CD4-positive, alpha-beta memory T cell (primary cell): ENCODE measurements around the gene PHF13. TPM values are rescaled to one million over a fixed set of nuclear protein-coding genes. Genes with fewer than 3 reads are reported as not detected.

Experiments used
- CTCF ChIA-PET: fragments of 350-600 bp; sonication (Branson Sonifier 250); formaldehyde crosslinking; loops from one replicate; lab custom pipeline; 2021; ENCODE audit warnings: inconsistent platforms; ENCODE audit not compliant: partially characterized antibody; lab: Charles Lee
- POLR2A ChIA-PET: fragments of 350-600 bp; sonication (Branson Sonifier 250); formaldehyde crosslinking; loops from one replicate; lab custom pipeline; 2021; ENCODE audit not compliant: partially characterized antibody; lab: Charles Lee
- DNase-seq, 5 donors: peaks; one replicate each; pipeline versions ENCODE4 v3.0.0 to v3.0.0-alpha.2; 2020 to 2022; ENCODE audit warnings: mixed read lengths in 1 of 5
- H3K27ac ChIP-seq: one replicate; pipeline ENCODE4 v1.7.0; 2013; ENCODE audit warnings: low read depth, low read length
- H3K27me3 ChIP-seq: 2 replicates; pipeline ENCODE4 v1.7.0; 2013; ENCODE audit warnings: mild to moderate bottlenecking, low read length, moderate library complexity; ENCODE audit not compliant: insufficient read depth
- H3K36me3 ChIP-seq: 2 replicates; pipeline ENCODE4 v1.7.0; 2013; ENCODE audit warnings: mild to moderate bottlenecking, low read length, moderate library complexity; ENCODE audit not compliant: insufficient read depth
- H3K4me1 ChIP-seq: 2 replicates; pipeline ENCODE4 v1.7.0; 2013; ENCODE audit warnings: mild to moderate bottlenecking, low read length, moderate library complexity; ENCODE audit not compliant: insufficient read depth
- H3K4me3 ChIP-seq, 2 donors: one replicate each; pipeline ENCODE4 v1.7.0; 2013; ENCODE audit warnings: low read length in 2 of 2, mild to moderate bottlenecking in 1 of 2
- H3K9me3 ChIP-seq, 2 donors: one replicate each; pipeline ENCODE4 v1.7.0; 2013; ENCODE audit warnings: low read length in 2 of 2, control low read depth in 1 of 2; ENCODE audit not compliant: control insufficient read depth in 1 of 2
- H3K27ac Mint-ChIP-seq, 7 donors: one replicate each; pipeline ENCODE4 v1.8.0; 2020 to 2021; ENCODE audit warnings: mixed read lengths in 7 of 7, mild to moderate bottlenecking in 6 of 7, inconsistent platforms in 3 of 7, moderate library complexity in 3 of 7
- H3K27me3 Mint-ChIP-seq, 2 donors: one replicate each; pipeline ENCODE4 v1.8.0; 2020 to 2021; ENCODE audit warnings: mixed read lengths in 2 of 2
- H3K36me3 Mint-ChIP-seq, 2 donors: one replicate each; pipeline ENCODE4 v1.8.0; 2020 to 2021; ENCODE audit warnings: mixed read lengths in 2 of 2, inconsistent platforms in 1 of 2, mild to moderate bottlenecking in 1 of 2
- H3K4me1 Mint-ChIP-seq, 4 donors: one replicate each; pipeline ENCODE4 v1.8.0; 2020 to 2021; ENCODE audit warnings: mixed read lengths in 4 of 4, mild to moderate bottlenecking in 1 of 4
- H3K4me3 Mint-ChIP-seq, 8 donors: one replicate each; pipeline ENCODE4 v1.8.0; 2020 to 2021; ENCODE audit warnings: mixed read lengths in 8 of 8, mild to moderate bottlenecking in 7 of 8, moderate library complexity in 6 of 8, inconsistent platforms in 3 of 8
- H3K9me3 Mint-ChIP-seq, 8 donors: one replicate each; pipeline ENCODE4 v1.8.0; 2020 to 2021; ENCODE audit warnings: mixed read lengths in 8 of 8, mild to moderate bottlenecking in 5 of 8, inconsistent platforms in 3 of 8, moderate library complexity in 1 of 8
- intact Hi-C: fragments of 100-400 bp; cut with micrococcal nuclease; formaldehyde crosslinking; loops from one replicate; pipeline ENCODE4 v1.15.1; 2023
- polyA plus RNA-seq, 2 donors: library from polyadenylated mRNA; unstranded; fragments of 300-500 nt; fragmentation: Illumina TruSeq; gene quantifications; one replicate each; pipeline ENCODE4 v1.2.3, GENCODE V29; 2021
- total RNA-seq, 2 experiments: library from RNA; stranded (reverse); gene quantifications; one replicate each; pipeline ENCODE4 v1.2.3, GENCODE V29; 2021

Gene PHF13
- total and polyA plus RNA-seq, 4 experiments from 2014 or later: 2.1 to 14.7 (median 10.0) TPM

DNA sequence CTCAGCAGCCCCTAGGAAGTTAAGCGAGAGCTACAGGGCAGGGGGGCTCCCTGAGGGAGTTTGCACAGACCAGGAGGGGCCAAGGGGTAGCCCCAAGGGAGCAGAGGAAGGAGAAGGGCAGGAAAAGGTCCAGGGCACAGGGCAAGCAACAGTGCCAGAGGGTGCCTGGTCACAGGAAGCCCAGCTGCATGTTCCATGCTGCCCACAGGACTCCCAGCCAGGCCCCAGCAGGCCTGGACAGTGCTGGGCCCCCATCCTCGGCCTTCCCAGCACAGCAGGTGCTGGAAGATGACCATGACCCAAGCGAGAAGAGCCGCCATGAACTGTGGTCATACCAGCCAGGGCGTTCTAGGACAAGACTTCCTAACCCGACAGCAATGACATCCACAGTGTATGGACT, 21.9 kb upstream of the PHF13 start:
- Mint-ChIP-seq H3K27ac (peak overlapping the region in 2 of 7 donors; percentile 31 to 36), H3K27me3 (no peaks in the 10 kb centered on the region), H3K36me3 (peaks cover 22 to 54% of the 10 kb centered on the region in 2 donors), H3K4me3 (peak overlapping the region in 1 of 8 donors; percentile 16), H3K4me1 (peaks cover 10 to 49% (median 28%) of the 10 kb centered on the region in 4 donors), H3K9me3 (no peaks in the 10 kb centered on the region)
- intact Hi-C loops: no loop called here
- Histone ChIP-seq H3K27ac (no peak overlapping the region), H3K4me3 (no peak overlapping the region), H3K4me1 (peaks cover 30% of the 10 kb centered on the region), H3K9me3 (no peaks in the 10 kb centered on the region), H3K36me3 (peaks cover 64% of the 10 kb centered on the region), H3K27me3 (no peaks in the 10 kb centered on the region)
- DNase-seq: no peak
- POLR2A ChIA-PET: interaction anchor here (0.8 to 4.7 kb wide), 4 partner anchors 10 to 132 kb away, joined by 3 to 29 read pairs (median 7); partner anchors contain the start of genes KLHL21, NOL9 and ZBTB48
- CTCF ChIA-PET: no interaction called here

DNA sequence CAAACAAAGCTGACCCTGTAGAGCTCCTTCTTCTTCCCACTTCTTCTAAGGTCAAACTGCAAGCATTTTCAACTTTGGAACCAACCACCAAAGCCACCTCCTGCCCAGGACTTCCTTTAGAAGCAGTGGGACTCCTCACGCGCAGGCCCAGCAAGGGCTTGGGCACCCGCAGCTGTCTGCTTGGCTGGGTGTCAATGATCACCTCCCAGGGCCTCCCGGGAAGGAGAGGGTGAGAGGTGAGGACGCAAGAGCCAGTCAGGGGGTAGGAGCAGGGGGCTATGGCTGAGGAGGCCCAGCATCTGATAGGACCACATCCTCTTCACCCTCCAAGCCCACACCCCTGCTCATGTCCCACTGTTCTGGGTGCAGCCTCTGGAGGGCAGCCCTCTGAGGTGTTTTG, 21.1 kb upstream of the PHF13 start:
- Histone ChIP-seq H3K4me1 (peaks cover 38% of the 10 kb centered on the region), H3K27ac (no peak overlapping the region), H3K36me3 (peaks cover 68% of the 10 kb centered on the region), H3K4me3 (no peak overlapping the region), H3K27me3 (no peaks in the 10 kb centered on the region), H3K9me3 (no peaks in the 10 kb centered on the region)
- Mint-ChIP-seq H3K27ac (no peak overlapping the region), H3K4me3 (no peak overlapping the region), H3K36me3 (peaks cover 27 to 59% of the 10 kb centered on the region in 2 donors), H3K9me3 (no peaks in the 10 kb centered on the region), H3K27me3 (no peaks in the 10 kb centered on the region), H3K4me1 (peaks cover 12 to 50% (median 32%) of the 10 kb centered on the region in 4 donors)
- ChIA-PET POLR2A (interaction anchor here (0.7 to 4.7 kb wide), 3 partner anchors 9 to 12 kb away, joined by 3 to 29 read pairs (median 10); partner anchors contain the start of genes KLHL21 and ZBTB48), CTCF (no interaction called here)
- intact Hi-C loops: no loop called here
- no peak for DNase-seq

GRCh38 chr1:6592865-6593593, 20.5 kb upstream of the PHF13 start:
- CTCF ChIA-PET: no interaction called here

GRCh38 chr1:6593810-6594209, 19.7 kb upstream of the PHF13 start:
- Mint-ChIP-seq H3K4me1 (peaks cover 10 to 54% (median 34%) of the 10 kb centered on the region in 4 donors), H3K27me3 (no peaks in the 10 kb centered on the region), H3K36me3 (peaks cover 27 to 61% of the 10 kb centered on the region in 2 donors), H3K4me3 (no peak overlapping the region), H3K27ac (peak overlapping the region in 1 of 7 donors; percentile 35), H3K9me3 (no peaks in the 10 kb centered on the region)
- no peak for DNase-seq
- ChIA-PET CTCF (no interaction called here), POLR2A (interaction anchor here (2.8 to 4.7 kb wide), 2 partner anchors 8 to 14 kb away, joined by 10 to 29 read pairs; partner anchors contain the start of genes KLHL21 and ZBTB48)
- Histone ChIP-seq H3K36me3 (peaks cover 77% of the 10 kb centered on the region), H3K27ac (no peak overlapping the region), H3K27me3 (no peaks in the 10 kb centered on the region), H3K9me3 (no peaks in the 10 kb centered on the region), H3K4me3 (no peak overlapping the region), H3K4me1 (peaks cover 50% of the 10 kb centered on the region)
- intact Hi-C loops: no loop called here

More at GRCh38 chr1:6592865-6593593, 20.5 kb upstream of the PHF13 start:
- Mint-ChIP-seq H3K27ac (peak overlapping the region in 1 of 7 donors; percentile 41), H3K4me1 (peaks cover 10 to 52% (median 33%) of the 10 kb centered on the region in 4 donors), H3K9me3 (no peaks in the 10 kb centered on the region), H3K36me3 (peaks cover 27 to 60% of the 10 kb centered on the region in 2 donors), H3K4me3 (no peak overlapping the region), H3K27me3 (no peaks in the 10 kb centered on the region)
- Histone ChIP-seq H3K27ac (no peak overlapping the region), H3K4me1 (peaks cover 44% of the 10 kb centered on the region), H3K36me3 (peaks cover 74% of the 10 kb centered on the region), H3K9me3 (no peaks in the 10 kb centered on the region), H3K27me3 (no peaks in the 10 kb centered on the region), H3K4me3 (no peak overlapping the region)
- DNase-seq: no peak
- intact Hi-C loops: no loop called here
- POLR2A ChIA-PET: interaction anchor here (0.7 to 4.7 kb wide), 3 partner anchors 9 to 13 kb away, joined by 3 to 29 read pairs (median 10); partner anchors contain the start of genes KLHL21 and ZBTB48

GRCh38 chr1:6594977-6595740, 18.4 kb upstream of the PHF13 start:
- H3K27me3 ChIP-seq: no peaks in the 10 kb centered on the region
- Mint-ChIP-seq H3K36me3 (peaks cover 32 to 60% of the 10 kb centered on the region in 2 donors), H3K27ac (peak overlapping the region in 2 of 7 donors; percentile 30 to 70), H3K27me3 (no peaks in the 10 kb centered on the region), H3K4me3 (no peak overlapping the region), H3K4me1 (peaks cover 12 to 67% (median 41%) of the 10 kb centered on the region in 4 donors), H3K9me3 (no peaks in the 10 kb centered on the region)
- intact Hi-C loops: no loop called here
- H3K27ac ChIP-seq: no peak overlapping the region
- DNase-seq: no peak
- peaks cover 62% of the 10 kb centered on the region for H3K4me1 ChIP-seq
- H3K4me3 ChIP-seq: no peak overlapping the region
- no peaks in the 10 kb centered on the region for H3K9me3 ChIP-seq
- POLR2A ChIA-PET: interaction anchor here (1.0 to 4.7 kb wide), 2 partner anchors 7 to 22 kb away, joined by 3 to 29 read pairs; partner anchors contain the start of gene KLHL21
- CTCF ChIA-PET: interaction anchor here (1.1 kb wide), 1 partner anchor 41 kb away, joined by 3 read pairs; the partner anchor contains the start of genes NOL9 and TAS1R1
- H3K36me3 ChIP-seq: peaks cover 70% of the 10 kb centered on the region

GRCh38 chr1:6596351-6596750, 17.2 kb upstream of the PHF13 start:
- H3K9me3 Mint-ChIP-seq: no peaks in the 10 kb centered on the region
- H3K27me3 ChIP-seq: no peaks in the 10 kb centered on the region
- H3K27ac Mint-ChIP-seq: peak overlapping the region in 3 of 7 donors; percentile 42 to 72 (median 70)
- H3K4me1 ChIP-seq: peaks cover 63% of the 10 kb centered on the region
- intact Hi-C loops: no loop called here
- no peaks in the 10 kb centered on the region for H3K9me3 ChIP-seq
- no peak overlapping the region for H3K4me3 ChIP-seq
- H3K36me3 ChIP-seq: peaks cover 62% of the 10 kb centered on the region
- peak overlapping the region in 2 of 8 donors; percentile 47 to 62 for H3K4me3 Mint-ChIP-seq
- ChIA-PET CTCF (interaction anchor here (1.0 kb wide), 1 partner anchor 13 kb away, joined by 3 read pairs; no protein-coding TSS in a partner anchor), POLR2A (interaction anchor here (8.5 kb wide), 1 partner anchor 13 kb away, joined by 273 read pairs; the partner anchor contains the start of gene ZBTB48)
- no peak for DNase-seq
- H3K27ac ChIP-seq: no peak overlapping the region
- H3K36me3 Mint-ChIP-seq: peaks cover 32 to 54% of the 10 kb centered on the region in 2 donors
- H3K4me1 Mint-ChIP-seq: peaks cover 11 to 73% (median 43%) of the 10 kb centered on the region in 4 donors
- no peaks in the 10 kb centered on the region for H3K27me3 Mint-ChIP-seq
